HCT116 (cell line): ENCODE measurements around the gene FOXP1. TPM values are rescaled to one million over a fixed set of nuclear protein-coding genes. Genes with fewer than 3 reads are reported as not detected.

ENCODE experiments used
- ATAC-seq: fragments of 200-7000 bp; cut with Tn5 transposase; 2 replicates; pipeline ENCODE4 v1.9.1; 2020; ENCODE audit warnings: mild to moderate bottlenecking, moderate library complexity
- BruUV-seq: library from RNA; stranded (reverse); fragments of 400-500 nt; replicated peaks from 2 replicates; lab custom pipeline; 2021; lab: Mats Ljungman, UMichigan
- CTCF ChIA-PET: fragments of 300-600 bp; sonication (Branson Sonifier 250); formaldehyde crosslinking; loops from one replicate; lab custom pipeline; 2021; ENCODE audit warnings: antibody characterized with exemption; lab: Charles Lee
- POLR2A ChIA-PET: fragments of 300-600, 350-600 bp; sonication (Branson Sonifier 250); formaldehyde crosslinking; loops from one replicate; lab custom pipeline; 2021; ENCODE audit warnings: antibody characterized with exemption; lab: Charles Lee
- RAD21 ChIA-PET, 2 experiments: fragments of 300-600 bp; sonication (Branson Sonifier 250); formaldehyde crosslinking; loops; one replicate each; lab custom pipeline; 2023; ENCODE audit warnings: low total read pairs in 2 of 2; ENCODE audit not compliant: uncharacterized antibody in 2 of 2, unreplicated experiment in 2 of 2, low non-redundant PET in 1 of 2; lab: Charles Lee
- DNase-seq: peaks from one replicate; pipeline ENCODE4 v3.0.0-alpha.2; 2010; ENCODE audit warnings: low read depth, low spot score
- H2AFZ ChIP-seq: fragments of 200-600 bp; shearing (Covaris generic), sonication (generic); 2 replicates; pipeline ENCODE4 v1.6.1; 2017; ENCODE audit warnings: low read depth, mixed run types, mixed read lengths, antibody characterized with exemption, low read length; ENCODE audit not compliant: poor library complexity, severe bottlenecking
- H3K27ac ChIP-seq: 2 replicates; pipeline ENCODE4 v1.5.1; 2012; ENCODE audit warnings: low read depth, low read length
- H3K27me3 ChIP-seq: fragments of 200-600 bp; sonication (generic); 2 replicates; pipeline ENCODE4 v1.6.1; 2016; ENCODE audit warnings: mixed run types, low read length, mixed read lengths; ENCODE audit not compliant: insufficient read depth
- H3K36me3 ChIP-seq, 2 experiments: fragments of 200-500 bp in 1 of 2; fragments of 200-600 bp in 1 of 2; sonication (Bioruptor generic) in 1 of 2; sonication (generic) in 1 of 2; 2 replicates each; pipeline versions ENCODE4 v1.5.1 to v1.6.1; 2014 to 2016; ENCODE audit warnings: low read length in 2 of 2, inconsistent platforms in 1 of 2, mixed read lengths in 1 of 2, mixed run types in 1 of 2; ENCODE audit not compliant: insufficient read depth in 2 of 2, control insufficient read depth in 1 of 2
- H3K4me1 ChIP-seq, 2 experiments: fragments of 200-600 bp in 1 of 2; sonication (generic) in 1 of 2; 2 replicates each; pipeline versions ENCODE4 v1.5.1 to v1.6.1; 2012 to 2017; ENCODE audit warnings: low read length in 2 of 2, inconsistent platforms in 1 of 2, mild to moderate bottlenecking in 1 of 2, mixed read lengths in 1 of 2, mixed run types in 1 of 2, moderate library complexity in 1 of 2; ENCODE audit not compliant: insufficient read depth in 2 of 2, control insufficient read depth in 1 of 2
- H3K4me2 ChIP-seq: fragments of 200-600 bp; sonication (generic); 2 replicates; pipeline ENCODE4 v1.6.1; 2017; ENCODE audit warnings: mixed run types, low read length, mixed read lengths
- H3K4me3 ChIP-seq, 2 experiments: fragments of 200-600 bp in 1 of 2; sonication (generic) in 1 of 2; replicated peaks in 1 of 2; 2 replicates each; pipeline ENCODE4 v1.5.1; 2011 to 2016; ENCODE audit warnings: low read length in 2 of 2, control low read depth in 1 of 2, low read depth in 1 of 2, mild to moderate bottlenecking in 1 of 2, mixed read lengths in 1 of 2, mixed run types in 1 of 2
- H3K79me2 ChIP-seq: fragments of 200-600 bp; sonication (generic); 2 replicates; pipeline ENCODE4 v1.6.1; 2017; ENCODE audit warnings: mild to moderate bottlenecking, mixed run types, low read length, moderate library complexity, mixed read lengths; ENCODE audit not compliant: insufficient read depth
- H3K9ac ChIP-seq: fragments of 200-600 bp; sonication (generic); 2 replicates; pipeline ENCODE4 v1.6.1; 2016; ENCODE audit warnings: low read length, mixed read lengths
- H3K9me2 ChIP-seq: fragments of 200-600 bp; sonication (generic), shearing (Covaris generic); 2 replicates; pipeline ENCODE4 v1.6.1; 2017; ENCODE audit warnings: mixed run types, mild to moderate bottlenecking, moderate library complexity; ENCODE audit not compliant: insufficient read depth
- H3K9me3 ChIP-seq, 2 experiments: fragments of 200-500 bp in 1 of 2; fragments of 200-600 bp in 1 of 2; sonication (Bioruptor generic) in 1 of 2; sonication (generic) in 1 of 2; 2 replicates each; pipeline ENCODE4 v1.6.1; 2014 to 2017; ENCODE audit warnings: low read length in 2 of 2, mixed read lengths in 2 of 2, inconsistent platforms in 1 of 2, low read depth in 1 of 2, mild to moderate bottlenecking in 1 of 2, mixed run types in 1 of 2, moderate library complexity in 1 of 2; ENCODE audit not compliant: control insufficient read depth in 1 of 2, insufficient read depth in 1 of 2
- H4K20me1 ChIP-seq: fragments of 200-600 bp; sonication (generic), shearing (Covaris generic); 2 replicates; pipeline ENCODE4 v1.6.1; 2017; ENCODE audit warnings: mixed run types, mild to moderate bottlenecking, moderate library complexity; ENCODE audit not compliant: insufficient read depth
- CEBPB ChIP-seq: IDR thresholded peaks from 2 replicates; pipeline ENCODE4 v1.6.1; 2012; ENCODE audit warnings: low read depth
- ELF1 ChIP-seq: IDR thresholded peaks from 2 replicates; pipeline ENCODE4 v1.6.1; 2012; ENCODE audit warnings: low read depth, borderline replicate concordance
- EZH2 ChIP-seq: fragments of 200-600 bp; sonication (generic); IDR thresholded peaks from 2 replicates; pipeline ENCODE4 v1.6.1; 2017; ENCODE audit warnings: antibody characterized with exemption, mixed run types
- POLR2AphosphoS5 ChIP-seq: IDR thresholded peaks from 2 replicates; pipeline ENCODE4 v1.6.1; 2011; ENCODE audit warnings: mild to moderate bottlenecking, low read depth, low read length, moderate library complexity
- RAD21 ChIP-seq: IDR thresholded peaks from 2 replicates; pipeline ENCODE4 v1.6.1; 2012; ENCODE audit warnings: low read depth, mild to moderate bottlenecking
- SIN3A ChIP-seq: IDR thresholded peaks from 2 replicates; pipeline ENCODE4 v1.6.1; 2012; ENCODE audit warnings: low read depth
- SP1 ChIP-seq: IDR thresholded peaks from 2 replicates; pipeline ENCODE4 v1.6.1; 2012; ENCODE audit warnings: low read depth
- TCF7L2 ChIP-seq: IDR thresholded peaks from 2 replicates; pipeline ENCODE4 v1.7.0; 2011; ENCODE audit warnings: borderline replicate concordance, inconsistent platforms; ENCODE audit not compliant: insufficient read depth, insufficient read length; ENCODE audit errors: extremely low read depth
- YY1 ChIP-seq: IDR thresholded peaks from 2 replicates; pipeline ENCODE4 v1.6.1; 2011; ENCODE audit warnings: low read length, low read depth, moderate library complexity, mild to moderate bottlenecking; ENCODE audit not compliant: insufficient replicate concordance; ENCODE audit errors: extremely low read depth
- ZNF274 ChIP-seq: fragments of 200-500 bp; sonication (Bioruptor generic); IDR thresholded peaks from 2 replicates; pipeline ENCODE4 v1.6.1; 2014; ENCODE audit warnings: mild to moderate bottlenecking, low read depth, low read length, inconsistent platforms
- intact Hi-C: fragments of 100-400 bp; cut with micrococcal nuclease; formaldehyde crosslinking; loops from 2 replicates; pipeline ENCODE4 v1.10.0; 2022
- total RNA-seq: library from RNA; stranded (reverse); gene quantifications from one replicate; pipeline ENCODE4 v1.2.1, GENCODE V29; 2021; ENCODE audit not compliant: unreplicated experiment
- TF ChIP-seq, protein P1 (sequence below): IDR thresholded peaks from 2 replicates; pipeline ENCODE4 v1.6.1; 2012
- TF ChIP-seq, protein P2 (sequence below): IDR thresholded peaks from 2 replicates; pipeline ENCODE4 v1.6.1; 2012

Gene FOXP1
- total RNA-seq, 1 experiment from 2014 or later = 11.4 TPM

DNA sequence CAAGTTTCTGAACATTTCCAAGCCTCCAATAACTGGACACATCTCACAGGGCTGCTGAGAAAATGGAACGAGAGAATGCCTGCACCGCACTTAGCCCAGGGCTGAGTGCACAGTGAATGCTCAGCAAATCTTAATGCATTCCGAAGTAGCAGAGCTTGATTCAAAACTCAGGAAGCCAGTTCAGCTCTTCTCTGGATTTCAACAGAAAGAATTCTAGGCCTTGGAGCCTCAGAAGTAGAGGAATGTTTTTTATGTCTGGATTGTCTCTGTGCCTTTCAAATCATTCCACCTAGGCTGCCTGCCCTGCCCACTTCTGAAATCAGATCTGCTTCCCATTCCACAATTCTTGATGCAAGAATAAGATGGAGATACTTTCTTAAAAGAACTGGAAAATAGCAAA, 9.6 kb upstream of the FOXP1 start:
- CTCF ChIA-PET = no interaction called here
- no peak for TF ChIP-seq POLR2AphosphoS5
- POLR2A ChIA-PET = no interaction called here
- Histone ChIP-seq H3K79me2 (no peaks in the 10 kb centered on the region), H3K4me2 (no peak overlapping the region), H3K27me3 (0 out of 2 replicates have a peak, but pooled peaks cover 6% of the 10 kb centered on the region), H3K4me1 (no peaks in the 10 kb centered on the region), H3K4me3 (no peak overlapping the region), H3K9me2 (no peaks in the 10 kb centered on the region), H3K27ac (no peak overlapping the region), H3K9me3 (no peaks in the 10 kb centered on the region), H4K20me1 (no peaks in the 10 kb centered on the region), H3K36me3 (no peaks in the 10 kb centered on the region), H2AFZ (no peak overlapping the region), H3K9ac (no peak overlapping the region)
- RAD21 ChIA-PET = no interaction called here
- BruUV-seq = no TSS peak
- intact Hi-C loops = no loop called here
- DNase-seq = no peak
- ATAC-seq = no peak

DNA sequence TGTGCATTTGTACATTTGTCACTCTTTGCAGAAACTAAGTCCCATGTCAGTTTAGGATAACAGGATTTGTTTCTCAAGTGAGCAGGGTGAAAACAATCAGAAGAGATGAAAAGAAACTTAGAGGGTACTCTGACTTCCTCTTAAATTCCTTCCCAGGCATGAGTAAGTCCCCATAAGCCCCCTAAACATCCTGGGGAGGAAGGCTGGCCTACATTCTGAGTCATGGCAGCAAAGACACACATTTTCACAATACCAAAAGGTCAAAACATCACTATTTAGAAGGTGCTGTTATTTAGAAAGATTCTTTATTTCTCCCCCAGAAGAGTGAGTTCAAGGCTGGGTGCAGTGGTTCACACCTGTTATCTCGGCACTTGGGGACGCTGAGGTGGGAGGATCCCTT, 7.6 kb upstream of the FOXP1 start:
- no peak for ATAC-seq
- TF ChIP-seq SIN3A = no peak
- TF ChIP-seq CEBPB = no peak
- no peak for TF ChIP-seq ZNF274
- TF ChIP-seq EZH2 = no peak
- TF ChIP-seq ELF1 = no peak
- TF ChIP-seq SP1 = no peak
- TF ChIP-seq, protein P1, sequence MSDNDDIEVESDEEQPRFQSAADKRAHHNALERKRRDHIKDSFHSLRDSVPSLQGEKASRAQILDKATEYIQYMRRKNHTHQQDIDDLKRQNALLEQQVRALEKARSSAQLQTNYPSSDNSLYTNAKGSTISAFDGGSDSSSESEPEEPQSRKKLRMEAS = no peak
- no peak for TF ChIP-seq TCF7L2
- TF ChIP-seq RAD21 = no peak
- TF ChIP-seq, protein P2, sequence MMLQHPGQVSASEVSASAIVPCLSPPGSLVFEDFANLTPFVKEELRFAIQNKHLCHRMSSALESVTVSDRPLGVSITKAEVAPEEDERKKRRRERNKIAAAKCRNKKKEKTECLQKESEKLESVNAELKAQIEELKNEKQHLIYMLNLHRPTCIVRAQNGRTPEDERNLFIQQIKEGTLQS = no peak
- TF ChIP-seq YY1 = no peak
- TF ChIP-seq, all 23 proteins: peak for 0
- DNase-seq = no peak
- Histone ChIP-seq H3K4me1 (no peaks in the 10 kb centered on the region), H3K9me3 (no peaks in the 10 kb centered on the region), H3K4me2 (no peak overlapping the region), H3K79me2 (no peaks in the 10 kb centered on the region), H3K27ac (no peak overlapping the region), H2AFZ (no peak overlapping the region), H3K36me3 (no peaks in the 10 kb centered on the region), H3K4me3 (no peak overlapping the region), H4K20me1 (no peaks in the 10 kb centered on the region), H3K9me2 (no peaks in the 10 kb centered on the region), H3K27me3 (0 out of 2 replicates have a peak, but pooled peaks cover under 1% of the 10 kb centered on the region), H3K9ac (no peak overlapping the region)
- POLR2A ChIA-PET = no interaction called here
- intact Hi-C loops = no loop called here
- CTCF ChIA-PET = no interaction called here
- no TSS peak for BruUV-seq
- RAD21 ChIA-PET = no interaction called here
